ENCODE measurements around the gene TMEM259. TPM values are rescaled to one million over a fixed set of nuclear protein-coding genes. Genes with fewer than 3 reads are reported as not detected.
A peak's percentile ranks its signal among the peaks of the same experiment; 100 is the strongest.

TMEM259 gene
- total RNA-seq, 1 experiment from 2014 or later, result 155 TPM

DNA sequence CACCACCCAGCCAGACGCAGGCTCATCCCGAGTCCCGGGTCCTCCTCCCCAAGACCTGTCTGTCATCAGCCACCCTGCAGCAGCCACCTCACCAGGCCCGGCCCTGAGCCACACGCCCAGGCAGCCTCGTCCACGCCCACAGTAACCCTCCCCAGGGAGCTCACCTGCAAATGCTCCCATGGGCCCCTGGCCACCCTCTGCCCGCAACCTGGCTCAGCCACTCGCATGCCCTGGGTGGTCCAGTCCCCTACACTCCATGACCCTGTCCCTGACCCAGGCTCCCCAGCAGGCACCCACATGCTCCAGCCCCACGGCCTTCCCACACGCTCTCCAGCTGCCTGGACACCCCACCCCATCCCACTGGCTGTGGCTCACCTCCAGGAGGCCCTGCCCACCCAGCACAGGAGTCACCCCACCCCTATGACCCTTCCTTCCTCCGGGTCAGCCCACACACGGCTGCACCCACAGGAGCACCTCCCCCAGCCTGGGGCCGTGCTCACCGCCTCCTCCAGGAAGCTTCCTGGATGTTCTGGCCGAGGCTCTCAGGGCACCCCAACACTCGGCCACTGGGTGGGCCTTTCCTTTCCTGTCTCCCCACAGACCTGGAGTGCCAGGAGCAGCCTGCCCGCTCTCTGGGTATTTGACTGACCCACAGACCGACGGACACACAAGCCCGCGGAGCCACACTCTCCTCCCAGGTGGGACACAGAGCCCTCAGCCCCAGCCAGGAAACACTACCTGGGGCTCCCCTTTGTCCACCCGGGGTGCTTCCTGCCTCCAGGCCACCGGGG, 3.6 kb downstream of the TMEM259 start:
- Histone ChIP-seq H3K27ac (peak overlapping the region; percentile 46), H3K9me3 (ENCODE audit: insufficient read depth, low read depth) (no peaks in the 10 kb centered on the region), H3K79me2 (ENCODE audit: low read depth) (peaks cover 69% of the 10 kb centered on the region), H3F3A (ENCODE audit: insufficient read depth, low read depth) (peaks cover 15% of the 10 kb centered on the region), H2AFZ (no peak overlapping the region), H3K4me2 (peak overlapping the region; percentile 95), H4K20me1 (ENCODE audit: insufficient read depth) (peaks cover 73% of the 10 kb centered on the region), H3K27me3 (ENCODE audit: insufficient read depth, low read depth) (no peaks in the 10 kb centered on the region), H3K9me2 (ENCODE audit: insufficient read depth) (no peaks in the 10 kb centered on the region), H3K4me3 (peak overlapping the region; percentile 36; the same call in 1 of the 2 replicates), H3K36me3 (ENCODE audit: low read depth) (no peaks in the 10 kb centered on the region), H3K4me1 (replicated peaks; ENCODE audit: insufficient read depth) (peaks cover 37% of the 10 kb centered on the region)
- intact Hi-C loops (cut with micrococcal nuclease; ENCODE audit: unreplicated experiment), result loop anchor here (2.0 kb wide), 1 partner anchor 85 kb away; the partner anchor contains the start of gene GPX4
- DNase-seq, result peak in 1 of 2 experiments; percentile 81
- CTCF ChIA-PET, result interaction anchor here (0.6 to 1.0 kb wide), 2 partner anchors 16 to 175 kb away, joined by 4 to 5 read pairs; no protein-coding TSS in a partner anchor
- POLR2A ChIA-PET (ENCODE audit: unreplicated experiment), result interaction anchor here (0.6 to 1.0 kb wide), 5 partner anchors 9 to 252 kb away, joined by 3 to 17 read pairs (median 3); partner anchors contain the start of genes ARHGAP45, CIRBP, CNN2 and GPX4
- BruUV-seq (replicated peaks), result no TSS peak
- no peak for TF ChIP-seq CTCF (conservative IDR thresholded peaks at IDR 0.05)
- no peak for TF ChIP-seq EZH2 (IDR thresholded peaks at IDR 0.05; ENCODE audit: low read depth)

DNA sequence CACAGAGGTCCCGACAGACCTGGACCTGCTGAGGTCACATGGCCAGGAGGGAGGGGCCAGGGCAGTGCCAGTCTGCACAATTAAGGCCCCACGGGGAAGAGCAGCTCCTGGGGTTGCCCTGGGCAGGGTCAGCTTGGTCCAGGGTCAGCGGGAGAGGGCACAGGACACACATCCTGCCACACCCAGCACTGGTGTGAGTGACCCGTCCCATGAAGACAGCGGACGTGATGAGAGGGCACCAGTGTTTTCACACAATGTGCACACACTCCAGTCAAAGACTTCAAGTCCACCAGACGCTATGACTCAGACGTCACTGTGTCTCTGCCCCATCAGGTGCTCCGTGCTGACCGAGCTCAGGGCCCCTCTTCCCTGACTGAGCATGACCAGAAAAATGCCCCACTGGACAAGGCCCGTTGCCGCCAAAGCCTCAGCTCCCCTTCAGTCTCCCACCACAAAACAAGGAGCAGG, 4.2 kb downstream of the TMEM259 start:
- no TSS peak for BruUV-seq (replicated peaks)
- H4K20me1 ChIP-seq (ENCODE audit: insufficient read depth), result peaks cover 75% of the 10 kb centered on the region

More for the DNA sequence above, 4.2 kb downstream of the TMEM259 start:
- Histone ChIP-seq H3K4me1 (replicated peaks; ENCODE audit: insufficient read depth) (peaks cover 37% of the 10 kb centered on the region), H3K4me2 (peak overlapping the region; percentile 95), H3K9me2 (ENCODE audit: insufficient read depth) (no peaks in the 10 kb centered on the region), H3K27ac (peak overlapping the region; percentile 46), H3K4me3 (peak overlapping the region; percentile 36; the same call in 1 of the 2 replicates), H3K9me3 (ENCODE audit: insufficient read depth, low read depth) (no peaks in the 10 kb centered on the region), H3K79me2 (ENCODE audit: low read depth) (peaks cover 69% of the 10 kb centered on the region), H2AFZ (no peak overlapping the region), H3F3A (ENCODE audit: insufficient read depth, low read depth) (peaks cover 9% of the 10 kb centered on the region), H3K36me3 (ENCODE audit: low read depth) (no peaks in the 10 kb centered on the region), H3K27me3 (ENCODE audit: insufficient read depth, low read depth) (no peaks in the 10 kb centered on the region)
- POLR2A ChIA-PET (ENCODE audit: unreplicated experiment), result interaction anchor here (0.7 kb wide), 1 partner anchor 87 kb away, joined by 3 read pairs; the partner anchor contains the start of gene GPX4
- TF ChIP-seq EZH2 (IDR thresholded peaks at IDR 0.05; ENCODE audit: low read depth) (no peak), CTCF (conservative IDR thresholded peaks at IDR 0.05) (no peak)
- intact Hi-C loops (cut with micrococcal nuclease; ENCODE audit: unreplicated experiment), result loop anchor here (2.0 kb wide), 1 partner anchor 86 kb away; the partner anchor contains the start of gene GPX4
- peak in 1 of 2 experiments; percentile 71 for DNase-seq
- CTCF ChIA-PET, result interaction anchor here (0.6 to 1.0 kb wide), 2 partner anchors 15 to 174 kb away, joined by 4 to 5 read pairs; no protein-coding TSS in a partner anchor
